PC-3 (cell line): ENCODE results near the gene TNS3.

Experiments used
- CTCF ChIP-seq: fragments of 300-600 bp; sonication (generic); conservative IDR thresholded peaks from 2 replicates; pipeline ENCODE4 v1.5.1; 2017; ENCODE audit warnings: antibody characterized with exemption, low read depth, mild to moderate bottlenecking, low read length
- EZH2 ChIP-seq: fragments of 300-600 bp; sonication (generic); IDR thresholded peaks from one replicate; pipeline ENCODE4 v1.6.1; 2017; ENCODE audit warnings: antibody characterized with exemption, mild to moderate bottlenecking, low read length; ENCODE audit not compliant: unreplicated experiment
- EZH2phosphoT487 ChIP-seq: fragments of 300-600 bp; sonication (generic); IDR thresholded peaks from 2 replicates; pipeline ENCODE4 v1.6.1; 2018; ENCODE audit warnings: mild to moderate bottlenecking, antibody characterized with exemption, low read length, borderline replicate concordance

- no peak for TF ChIP-seq CTCF
- TF ChIP-seq EZH2, result no peak
- no peak for TF ChIP-seq EZH2phosphoT487
These were observed 315.1 kb downstream of the TNS3 start for GRCh38 chr7:47266799-47267198.
